ENCODE data around the gene LAMA5.

Gene LAMA5

DNA sequence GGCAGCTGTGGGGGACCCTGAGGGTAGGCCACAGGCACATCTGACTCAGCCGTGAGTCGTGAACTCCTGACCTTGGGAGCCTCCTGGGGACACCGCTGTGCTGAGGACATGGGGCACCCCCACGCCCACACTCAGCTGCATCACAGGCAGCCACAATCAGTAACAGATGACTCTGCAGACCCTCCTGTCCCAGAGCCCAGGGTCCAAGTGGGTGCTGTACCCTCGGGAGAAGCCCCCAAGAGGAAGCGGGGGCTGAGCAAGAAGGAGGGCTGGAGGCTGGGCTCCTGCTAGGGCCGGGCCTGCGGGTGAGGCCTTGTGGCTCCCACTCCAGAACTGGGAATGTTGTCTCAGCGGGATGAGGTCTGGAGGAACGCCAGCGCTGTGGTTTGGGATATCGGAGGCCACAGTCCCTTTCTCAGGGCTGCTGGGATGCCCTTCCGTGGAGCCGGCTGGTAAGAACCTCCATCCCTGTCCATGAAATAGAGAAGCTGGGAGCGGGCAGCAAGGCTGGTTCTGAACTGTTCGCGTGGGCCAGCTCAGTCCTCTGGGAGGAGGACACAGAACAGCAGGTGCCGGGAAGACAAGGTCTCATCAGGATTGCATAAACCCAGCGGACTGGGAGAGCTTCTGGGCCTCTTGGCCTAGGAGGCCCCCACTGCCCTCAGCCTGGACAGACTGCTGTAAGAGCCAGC lies 3.1 kb upstream of the LAMA5 start:
- DNase-seq: peak; percentile 78

DNA sequence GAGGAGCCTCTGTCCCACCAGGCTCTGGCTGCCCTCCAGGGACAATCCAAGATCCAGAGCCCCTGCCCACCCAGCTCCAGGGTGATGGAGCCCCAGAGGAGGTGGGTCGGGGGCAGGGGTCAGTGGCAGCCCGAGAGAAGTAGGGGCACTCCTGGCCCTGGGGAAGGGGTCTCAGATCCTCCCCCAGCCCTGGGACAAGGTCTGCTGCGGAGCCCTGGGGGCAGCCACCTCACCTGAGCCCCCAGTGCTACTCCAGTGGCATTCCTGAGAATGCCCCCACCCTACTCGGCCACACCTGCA lies 2.7 kb upstream of the LAMA5 start:
- no peak for DNase-seq

DNA sequence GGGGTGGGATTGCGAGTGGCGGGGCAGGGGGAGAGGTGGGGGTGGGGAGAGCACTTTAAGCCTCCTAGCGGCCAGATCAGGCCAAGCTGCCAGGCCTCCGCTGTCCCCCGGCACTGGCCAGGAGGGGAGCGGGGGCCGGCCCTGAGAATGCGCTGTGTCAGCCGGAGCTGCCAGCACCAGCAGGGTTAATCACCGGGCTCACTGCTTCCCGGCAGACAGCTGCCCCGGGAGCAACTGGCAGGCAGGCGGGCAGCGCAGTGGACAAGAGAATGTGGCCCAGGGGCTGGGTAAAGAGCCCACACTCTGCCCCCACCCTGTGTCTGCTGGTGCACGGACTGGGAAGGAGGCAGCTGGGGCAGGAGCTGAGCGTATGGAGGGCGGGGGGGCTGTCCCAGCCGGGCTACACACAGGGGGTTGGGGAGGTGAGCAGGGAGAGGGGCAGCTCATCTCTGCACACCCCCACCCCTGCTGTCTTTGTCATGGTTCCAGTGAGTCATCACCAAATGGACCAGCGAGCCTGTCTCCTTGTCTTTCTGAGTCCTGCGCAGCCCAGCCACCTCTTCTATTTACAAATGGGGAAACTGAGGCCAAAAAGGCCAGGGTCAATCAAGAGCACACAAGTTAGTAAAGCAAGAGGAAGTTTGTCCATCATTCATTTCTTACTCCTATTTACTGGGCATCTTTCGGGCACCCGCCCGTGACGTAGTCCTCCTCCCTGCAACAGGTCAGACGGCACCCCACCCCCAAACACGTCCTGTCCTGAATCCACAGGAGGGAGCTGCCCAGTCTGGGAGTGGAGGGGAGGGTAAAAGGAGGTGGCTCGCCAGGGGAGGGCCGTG lies 2.1 kb upstream of the LAMA5 start:
- peak; percentile 63 for DNase-seq

DNA sequence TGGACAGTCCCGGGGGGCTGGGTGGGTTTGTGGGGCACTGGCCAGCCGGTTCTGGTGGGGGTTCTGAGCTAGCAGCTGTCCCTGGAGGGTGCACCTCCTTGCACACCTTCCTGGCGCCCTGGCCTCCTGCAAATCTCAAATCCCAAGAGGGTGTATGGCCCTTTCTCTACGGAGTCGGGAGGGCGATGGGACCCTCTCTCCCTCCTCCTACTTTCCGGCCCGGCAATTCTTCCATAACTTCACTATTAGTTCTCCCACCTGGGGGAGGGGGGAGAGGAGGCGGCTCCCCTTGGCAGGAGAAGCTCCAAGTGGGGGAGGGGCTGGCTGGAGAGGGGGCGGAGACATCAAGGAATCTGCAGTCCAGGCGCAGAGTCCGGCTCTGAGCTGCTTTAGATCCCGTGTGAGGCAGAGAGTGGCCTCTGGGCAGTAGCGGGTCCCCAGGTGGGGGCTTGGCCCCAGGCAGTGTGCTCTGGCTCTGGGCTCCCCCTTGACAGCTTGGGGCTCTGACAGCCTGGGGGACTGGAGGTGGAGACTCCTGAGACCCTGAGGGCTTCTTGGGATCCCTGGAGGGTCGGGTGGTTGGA lies 1.4 kb upstream of the LAMA5 start:
- DNase-seq: no peak

DNA sequence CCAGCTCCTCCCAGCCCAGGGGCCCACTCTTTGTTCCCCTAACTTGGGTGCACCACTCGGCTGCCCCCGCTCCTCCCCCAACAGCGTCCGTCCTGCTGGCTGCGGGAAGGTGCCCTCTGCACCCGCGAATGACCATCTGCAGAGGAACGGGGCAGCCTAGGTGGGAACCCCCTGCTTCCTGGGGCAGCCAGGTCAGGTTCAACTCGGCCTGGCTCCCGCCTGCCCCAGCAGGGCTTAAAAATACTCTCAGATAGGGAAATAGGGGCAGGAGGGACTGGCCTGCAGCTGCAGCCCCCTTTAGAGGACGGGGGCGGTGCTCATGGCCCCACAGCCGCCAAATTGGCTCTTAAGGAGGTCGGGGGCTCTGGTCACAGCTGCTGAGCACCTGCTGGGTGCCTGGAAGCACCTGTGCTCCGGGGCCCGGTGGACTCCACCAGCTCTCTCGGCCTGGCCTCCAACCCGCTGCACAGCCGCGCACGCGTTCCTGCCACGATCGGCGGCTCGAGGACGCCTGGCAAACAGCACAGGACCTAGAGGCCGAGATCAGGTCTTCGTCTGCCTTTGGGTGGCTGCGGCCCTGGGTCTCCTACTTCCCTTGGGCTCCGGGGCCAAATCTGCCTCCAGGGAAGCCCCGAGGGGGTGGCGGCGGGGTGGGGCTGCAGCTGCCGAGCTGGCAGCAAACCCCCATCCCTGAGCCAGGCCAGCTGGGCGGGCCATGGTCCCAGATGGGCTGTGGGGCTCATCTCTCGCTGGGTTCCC lies 700 bp upstream of the LAMA5 start:
- no peak for DNase-seq

DNA sequence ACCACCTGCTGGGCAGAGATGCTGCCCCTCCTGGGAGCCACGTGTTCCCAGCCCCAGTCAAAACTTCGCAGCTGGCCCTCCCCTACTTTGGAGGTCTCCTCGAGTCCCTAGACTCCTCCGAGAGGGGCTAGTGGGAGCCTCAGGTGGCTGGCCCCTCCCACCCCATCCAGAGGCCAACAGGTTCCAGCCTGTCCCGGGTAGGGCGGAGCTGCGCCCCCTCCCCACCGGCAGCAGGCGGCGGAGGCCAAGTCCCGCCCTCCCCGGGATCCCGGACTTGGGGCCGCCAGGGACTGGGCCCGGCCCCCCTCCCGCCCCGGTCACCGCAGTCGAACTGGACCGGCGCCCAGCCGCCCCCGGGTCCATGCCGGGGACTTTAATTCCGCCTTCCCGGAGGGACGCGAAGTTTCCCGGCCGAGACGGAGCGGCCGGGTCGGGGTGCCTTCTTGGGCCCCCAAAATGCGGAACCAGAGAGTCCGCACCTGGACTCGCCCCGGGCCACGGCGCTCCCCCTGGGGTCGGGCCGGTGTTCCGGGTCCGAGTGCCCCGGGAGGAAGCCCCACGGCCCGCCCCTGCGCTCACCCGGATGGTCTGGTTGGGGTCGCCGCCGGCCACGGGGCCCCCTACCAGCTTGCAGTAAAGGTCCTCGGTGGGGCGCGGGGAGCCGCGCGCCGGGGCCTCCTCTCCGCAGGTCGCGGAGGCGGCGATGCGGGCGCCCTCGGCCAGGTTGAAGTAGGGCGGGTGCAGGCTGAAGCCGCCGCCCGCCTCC lies 559 bp downstream of the LAMA5 start:
- no peak for DNase-seq

DNA sequence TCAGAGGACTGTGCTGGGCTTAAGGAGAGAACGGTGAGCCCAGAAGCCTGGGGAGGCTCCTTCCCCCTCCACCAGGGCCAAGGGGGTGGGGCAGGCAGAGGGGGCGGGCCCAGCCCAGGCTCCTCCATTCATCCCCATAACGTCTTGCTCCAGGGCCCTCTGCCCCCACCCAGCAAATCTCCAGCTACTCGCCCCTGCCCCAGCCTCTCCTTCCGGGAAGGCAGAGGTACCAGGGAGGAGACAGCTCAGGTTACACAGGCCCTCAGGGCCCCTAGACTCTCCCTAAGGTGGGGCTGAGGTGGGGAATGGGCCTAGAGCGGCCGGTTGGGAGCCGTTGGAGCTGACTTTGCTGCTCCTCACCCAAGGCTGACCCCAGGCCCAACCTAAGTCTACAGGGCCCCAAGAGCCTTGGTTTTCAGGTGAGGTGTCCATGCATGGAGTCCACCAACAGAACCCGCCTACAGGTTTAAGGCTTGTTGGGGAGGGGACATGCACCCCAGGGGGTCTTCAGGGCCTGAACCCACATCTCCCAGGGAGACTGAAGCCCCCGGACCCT lies 1.2 kb downstream of the LAMA5 start:
- DNase-seq: no peak

DNA sequence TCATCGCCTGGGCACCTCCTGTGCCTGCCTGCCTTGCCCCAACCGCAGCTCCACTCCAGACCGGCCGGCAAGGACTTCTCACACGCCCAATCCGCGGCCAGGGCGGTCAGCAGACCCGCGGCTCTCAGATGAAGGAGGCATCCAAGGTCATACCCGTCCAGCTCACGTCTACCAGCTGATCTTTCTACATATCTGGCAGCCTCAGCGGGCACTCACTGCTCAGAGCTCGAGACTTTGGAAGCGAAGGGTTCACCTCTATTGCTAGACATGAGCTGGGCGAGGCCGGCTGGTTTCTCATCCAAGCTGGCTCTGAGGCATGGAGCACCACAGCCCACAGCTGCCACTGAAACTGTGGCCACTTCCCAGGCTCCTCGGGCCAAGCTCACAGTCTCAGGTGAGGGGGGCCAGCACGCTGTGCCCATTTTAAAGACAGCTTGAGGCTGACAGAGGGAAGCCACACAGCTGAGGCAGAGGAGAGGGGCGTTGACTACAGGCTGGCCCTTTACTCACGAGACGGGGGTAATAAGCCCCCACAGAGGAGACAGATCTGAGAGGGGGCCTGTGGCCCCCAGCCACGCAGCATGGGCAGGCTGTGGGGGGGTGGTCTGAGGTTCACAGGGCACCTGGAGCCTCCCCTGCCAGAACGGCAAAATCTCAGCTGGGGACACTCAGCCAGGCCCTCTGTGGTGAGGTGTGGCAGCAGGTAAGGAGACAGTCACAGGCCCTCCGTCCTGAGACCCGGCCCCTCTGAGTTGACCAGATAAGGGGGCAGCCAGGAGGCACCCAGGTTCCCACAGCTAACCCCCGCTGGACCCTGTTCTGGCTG lies 2.0 kb downstream of the LAMA5 start:
- no peak for DNase-seq

DNA sequence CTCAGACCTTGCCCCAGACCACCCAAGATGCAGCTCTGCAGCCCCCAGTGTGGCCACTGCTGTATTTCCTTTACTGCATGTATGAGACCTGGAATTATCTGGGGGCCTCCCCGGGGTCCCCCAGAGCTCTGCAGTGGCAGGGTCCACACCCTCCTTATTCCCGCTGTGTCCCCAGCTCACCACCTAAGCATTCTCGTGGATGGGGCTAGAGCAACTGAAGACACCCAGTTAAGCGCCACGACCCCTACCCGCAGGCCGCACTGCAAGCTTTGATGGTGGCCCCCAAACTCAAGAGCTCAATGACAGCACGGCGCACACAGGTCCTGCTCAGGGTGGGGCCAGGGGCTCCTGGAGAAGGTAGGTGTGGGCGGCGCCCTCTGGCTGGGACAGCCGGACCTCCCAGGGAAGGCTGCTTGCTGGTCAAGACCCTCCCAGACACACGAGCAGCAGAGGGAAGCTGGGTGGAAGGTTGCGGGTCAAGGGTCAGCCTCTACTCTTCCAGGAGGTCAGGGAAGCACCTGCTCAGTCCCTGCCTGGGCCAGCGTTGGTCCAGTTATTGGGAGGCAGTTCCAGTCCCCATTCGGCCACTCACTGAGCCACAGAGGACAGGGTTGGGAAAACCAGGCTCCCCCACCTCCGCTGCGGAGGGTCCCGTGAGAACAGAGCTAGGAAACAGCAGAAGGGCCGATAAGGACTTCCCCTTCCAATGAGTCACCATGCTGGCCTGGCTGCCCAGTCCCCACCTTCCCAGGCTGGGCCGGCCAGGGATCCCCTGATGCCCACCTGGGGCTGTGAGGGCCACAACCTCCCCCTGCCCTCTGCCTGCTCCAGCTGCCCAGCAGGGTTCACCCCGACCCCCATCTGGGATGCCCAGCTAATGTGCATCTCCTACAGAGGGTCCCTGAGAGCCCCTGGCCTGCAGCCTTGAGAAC lies 2.9 kb downstream of the LAMA5 start:
- DNase-seq: no peak

DNA sequence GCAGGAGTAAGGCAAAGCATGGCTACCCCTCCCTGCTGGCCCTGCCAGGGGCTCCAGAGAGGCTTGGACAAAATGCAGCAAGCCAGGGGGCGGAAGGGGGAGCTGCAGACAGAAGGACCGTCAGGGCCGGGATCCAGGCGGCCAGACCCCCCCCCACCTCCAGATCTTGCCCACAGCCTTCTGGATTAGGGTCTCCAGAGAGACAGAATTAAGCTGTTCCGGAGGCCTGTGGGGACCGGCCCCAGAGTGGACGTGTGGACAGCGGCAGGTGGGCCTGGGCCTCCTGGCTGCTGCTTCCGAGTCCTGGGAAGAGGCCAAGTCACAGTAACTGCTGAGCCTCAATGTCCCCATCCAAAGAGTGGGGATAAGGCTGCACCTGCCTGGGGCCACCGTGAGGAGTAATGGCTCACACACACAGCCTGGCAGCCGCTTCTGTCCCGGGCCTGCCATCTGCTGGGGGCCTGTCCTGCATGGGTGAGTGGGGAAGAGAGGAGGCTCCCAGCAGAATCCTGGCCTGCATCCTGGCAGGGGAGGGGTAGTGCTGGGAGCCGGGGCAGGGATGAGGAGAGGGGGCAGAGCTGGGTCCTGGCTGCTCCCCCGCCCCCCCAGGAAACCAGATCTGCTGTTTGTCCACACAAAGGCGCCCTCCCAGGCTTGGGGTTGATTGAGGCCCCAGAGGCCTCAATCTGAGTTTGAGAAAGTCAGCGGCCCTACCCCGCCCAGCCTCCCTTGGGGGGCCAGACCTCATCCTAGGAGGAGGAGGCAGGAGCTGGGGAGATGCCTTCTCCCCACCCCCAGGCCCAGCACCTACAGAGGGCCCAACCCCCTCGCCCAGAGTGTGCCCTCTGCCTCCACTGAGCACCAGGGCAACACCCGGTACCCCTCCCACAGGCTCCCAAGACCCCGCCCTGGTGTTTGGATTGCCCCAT lies 3.9 kb downstream of the LAMA5 start:
- no peak for DNase-seq

DNA sequence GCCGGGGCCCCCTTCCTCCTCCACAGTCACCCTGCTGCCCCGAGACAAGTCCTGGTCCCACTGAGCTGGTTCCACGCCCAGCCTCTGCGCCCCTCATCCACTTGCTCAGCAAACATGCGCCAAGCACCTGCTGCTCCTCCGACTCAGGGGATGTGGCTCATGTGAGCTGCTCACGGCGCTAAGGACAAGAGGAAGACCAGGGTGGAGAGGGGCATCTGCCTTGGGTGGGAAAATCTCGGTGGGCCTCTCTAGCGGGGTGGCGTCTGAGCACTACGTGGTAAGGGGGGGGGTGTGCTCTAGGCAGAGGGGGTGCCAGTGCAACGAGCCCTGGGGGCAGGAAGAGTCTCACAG lies 4.5 kb downstream of the LAMA5 start:
- DNase-seq: no peak

DNA sequence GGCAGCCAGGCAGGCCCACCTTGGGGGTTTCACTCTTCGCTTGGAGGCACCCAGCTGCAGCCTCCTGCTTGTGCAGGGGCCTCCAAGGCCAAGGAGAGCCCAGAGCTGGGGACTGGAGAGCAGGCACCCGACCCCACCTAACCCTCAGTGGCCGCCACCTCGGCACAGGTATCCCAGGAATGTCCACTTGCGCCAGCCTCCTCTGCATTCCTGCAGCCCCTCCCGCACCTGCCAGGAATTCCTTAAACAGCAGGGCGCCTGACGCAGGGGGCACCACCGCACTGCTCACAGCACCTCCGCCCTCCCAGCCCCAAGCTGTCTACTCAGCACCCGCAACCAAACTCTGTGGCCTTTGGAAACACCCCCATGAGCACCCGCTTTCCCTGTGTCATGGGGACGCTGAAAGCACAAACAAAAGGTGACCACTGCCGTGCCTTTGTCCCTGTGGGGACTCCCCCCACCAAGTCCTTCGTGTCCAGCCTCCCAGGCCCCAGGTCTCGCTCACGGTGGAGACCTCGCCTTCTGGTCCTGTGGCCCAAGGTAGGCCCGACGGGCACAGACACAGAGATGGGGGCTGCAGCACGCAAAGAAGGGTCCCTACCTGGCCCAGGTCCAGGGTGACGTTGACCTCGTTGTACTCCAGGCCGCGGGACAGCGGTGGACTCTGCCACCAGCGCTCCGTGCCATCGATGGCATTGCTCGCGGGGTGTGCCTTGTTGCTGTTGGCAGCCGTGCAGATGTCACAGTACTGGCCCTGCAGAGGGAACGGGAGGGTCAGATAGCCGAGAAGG lies 5.1 kb downstream of the LAMA5 start:
- no peak for DNase-seq

DNA sequence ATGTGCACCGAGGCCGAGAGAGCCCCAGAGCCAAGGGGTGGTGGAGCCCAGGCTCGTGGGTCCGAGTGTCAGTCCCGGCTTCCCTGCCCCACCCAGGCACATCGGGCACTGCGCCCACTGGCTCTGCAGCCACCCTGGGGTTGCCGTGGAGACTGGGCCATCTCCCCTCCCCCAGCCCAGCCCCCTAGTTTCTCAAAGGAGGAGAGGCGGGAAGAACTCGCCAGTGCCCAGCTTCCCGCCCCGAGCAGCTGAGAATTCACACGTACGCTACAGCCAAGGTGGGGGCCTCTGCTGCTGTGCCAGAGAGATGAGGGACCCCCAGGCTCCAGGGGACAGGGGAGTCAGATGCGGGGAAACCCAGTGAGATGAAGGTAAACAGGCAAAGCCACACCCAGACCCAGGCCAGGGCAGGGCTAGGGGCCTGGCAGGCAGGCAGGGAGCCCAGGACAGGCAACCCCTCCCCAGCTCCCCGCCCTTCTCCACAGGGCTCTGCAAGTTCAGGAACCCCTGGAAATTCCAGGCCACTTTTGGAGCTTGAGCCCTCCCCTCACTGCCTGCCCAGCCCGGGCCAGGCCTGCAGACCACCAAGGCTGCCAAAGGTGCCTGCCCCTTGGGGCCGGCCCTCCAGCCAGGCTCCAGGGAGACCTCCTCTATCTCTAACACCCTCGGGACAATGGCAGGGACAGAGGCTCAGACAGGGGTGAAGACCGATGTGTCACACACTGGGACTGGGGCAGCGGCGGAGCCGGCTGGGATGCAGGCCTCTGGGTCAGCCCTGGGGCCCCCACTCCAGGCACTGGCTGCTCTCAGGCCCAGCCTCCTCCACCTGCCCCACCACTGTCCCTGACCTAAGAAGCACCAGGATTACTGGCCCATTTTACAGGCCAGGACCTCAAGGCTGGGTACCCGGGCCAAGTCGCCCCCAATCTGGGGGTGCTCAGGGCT lies 6.0 kb downstream of the LAMA5 start:
- no peak for DNase-seq

DNA sequence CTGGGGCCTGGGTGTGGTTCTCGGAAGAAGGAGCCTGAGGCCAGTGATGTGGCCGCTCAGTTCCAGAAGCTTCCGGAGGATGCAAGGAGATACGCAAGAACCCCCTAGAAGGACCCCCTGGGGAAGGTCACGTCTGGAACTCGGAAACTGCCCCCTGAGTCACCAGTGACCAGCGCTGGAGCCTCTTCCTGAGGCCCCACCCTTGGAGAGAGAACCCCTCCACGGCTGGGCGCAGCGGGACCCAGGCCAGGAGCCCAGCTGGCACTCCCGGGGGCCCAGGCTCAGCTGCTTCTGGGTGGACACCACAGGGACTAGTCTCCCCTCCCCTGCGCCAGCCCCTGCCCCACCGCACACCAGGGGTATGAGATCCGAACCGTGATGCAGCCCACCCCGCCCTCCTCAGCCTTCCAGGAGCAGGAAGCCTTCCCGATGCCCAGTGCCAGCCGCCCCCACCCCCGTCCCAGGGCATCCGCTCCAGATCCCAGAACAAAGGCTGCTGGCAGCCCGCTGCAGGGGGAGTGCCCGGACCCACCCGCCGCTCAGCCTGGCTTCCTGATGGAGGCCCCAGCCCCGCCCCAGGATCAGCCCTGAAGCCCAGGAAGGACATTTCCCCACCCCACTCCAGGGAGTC lies 7.5 kb downstream of the LAMA5 start:
- peak; percentile 37 for DNase-seq

DNA sequence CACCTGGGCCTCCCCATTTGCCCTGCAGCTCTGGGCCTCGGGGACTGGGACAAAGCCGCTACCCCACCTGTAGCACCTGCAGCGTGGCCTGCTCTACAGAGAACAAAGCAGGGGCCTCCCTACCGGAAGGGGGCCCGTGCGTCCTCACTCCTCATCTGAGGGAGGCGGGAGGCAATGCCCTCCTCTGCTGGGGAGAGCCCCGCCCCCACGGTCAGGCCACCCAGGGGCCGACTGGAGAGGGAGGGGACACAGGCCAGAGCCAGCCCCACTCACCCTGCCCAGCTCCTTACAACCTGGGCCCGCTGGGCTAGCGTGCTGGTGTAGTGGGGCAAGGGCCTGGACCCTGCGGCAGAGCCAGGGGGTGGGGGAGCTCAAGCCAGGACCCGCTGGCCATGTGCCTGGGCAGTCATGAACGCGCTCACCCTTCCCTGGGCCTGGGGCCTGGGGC lies 8.0 kb downstream of the LAMA5 start:
- DNase-seq: no peak

DNA sequence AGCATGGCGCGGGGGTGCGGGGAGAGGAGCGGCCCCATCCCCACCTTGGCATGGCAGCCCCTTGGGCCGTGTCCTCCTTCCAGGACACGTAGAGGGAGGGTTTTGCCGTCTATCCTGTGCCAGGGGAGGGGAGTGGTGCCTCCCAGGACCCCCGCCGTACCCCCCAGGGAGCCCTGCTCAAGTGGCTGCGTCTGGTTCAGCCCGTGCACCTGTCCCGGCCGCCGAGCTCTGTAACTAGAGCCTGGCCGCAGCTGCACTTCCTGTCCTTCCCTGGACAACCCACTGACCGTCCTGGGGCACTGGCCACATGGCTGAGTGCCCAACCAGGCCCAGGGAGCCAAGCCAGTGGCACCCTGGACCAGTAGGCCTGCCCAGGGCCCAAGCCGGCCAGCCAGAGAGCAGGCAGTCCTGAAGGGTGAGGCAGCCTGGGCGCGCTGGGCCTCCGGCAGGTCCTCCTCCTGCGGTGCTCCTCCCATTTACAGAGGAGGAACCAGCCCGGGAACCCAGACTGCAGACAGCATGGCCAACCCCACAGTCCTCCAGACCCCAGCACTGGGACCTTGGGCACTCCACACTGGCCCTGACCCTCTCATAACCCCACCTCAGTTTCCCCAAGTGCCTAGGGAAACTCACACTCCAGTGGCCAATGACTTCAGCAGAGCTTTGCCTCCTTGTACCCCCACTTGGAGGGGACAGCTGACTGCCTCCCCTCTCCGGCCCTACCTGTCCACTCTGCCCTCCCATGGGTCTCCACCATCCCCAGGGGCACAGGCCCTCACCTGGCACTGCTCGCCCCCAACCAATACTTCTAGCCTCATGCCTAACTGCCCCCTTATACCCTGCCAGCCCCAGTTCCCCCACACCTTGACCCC lies 8.7 kb downstream of the LAMA5 start:
- no peak for DNase-seq
